Daoy (cell line): ENCODE measurements around the gene AP4E1. TPM values are rescaled to one million over a fixed set of nuclear protein-coding genes. Genes with fewer than 3 reads are reported as not detected.
"Not testable (repeated sequence)": the region's sequence is repeated elsewhere in the genome, so short reads cannot be mapped to it uniquely, and the experiment has no call there.

Source experiments
- DNase-seq: peaks from one replicate; pipeline ENCODE4 v3.0.0-alpha.2; 2015; ENCODE audit warnings: low read depth
- total RNA-seq: library from RNA; depleted of rRNA; stranded (reverse); fragments of >200 nt; shearing (Covaris generic); gene quantifications from 2 replicates; pipeline ENCODE4 v1.2.3, GENCODE V29; 2014; rRNA removed

Gene AP4E1
- total RNA-seq, 1 experiment from 2014 or later = 18.7 TPM

- no peak for DNase-seq
Observed at GRCh38 chr15:51024735-51025453, 116.4 kb downstream of the AP4E1 start.

DNA sequence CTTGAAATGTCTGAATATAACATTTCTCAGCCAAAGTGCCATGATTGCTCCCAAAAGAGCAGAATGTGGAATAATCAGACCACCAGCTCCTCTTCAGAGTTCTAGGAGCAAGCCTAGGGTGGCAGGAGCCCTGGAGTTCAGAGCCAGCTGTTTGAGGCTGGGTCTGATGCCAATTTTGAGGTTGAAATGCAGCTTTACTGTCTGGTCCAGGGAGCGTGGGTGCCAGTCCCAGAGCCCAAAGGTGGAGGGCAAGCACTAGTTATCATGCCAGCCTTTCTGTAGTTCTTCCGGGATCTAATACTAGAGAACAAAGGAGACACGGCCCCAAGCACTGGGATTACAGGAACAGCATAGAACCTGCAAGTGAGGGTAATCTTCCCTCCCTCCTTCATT lies 117.0 kb downstream of the AP4E1 start:
- peak; percentile 3 for DNase-seq

DNA sequence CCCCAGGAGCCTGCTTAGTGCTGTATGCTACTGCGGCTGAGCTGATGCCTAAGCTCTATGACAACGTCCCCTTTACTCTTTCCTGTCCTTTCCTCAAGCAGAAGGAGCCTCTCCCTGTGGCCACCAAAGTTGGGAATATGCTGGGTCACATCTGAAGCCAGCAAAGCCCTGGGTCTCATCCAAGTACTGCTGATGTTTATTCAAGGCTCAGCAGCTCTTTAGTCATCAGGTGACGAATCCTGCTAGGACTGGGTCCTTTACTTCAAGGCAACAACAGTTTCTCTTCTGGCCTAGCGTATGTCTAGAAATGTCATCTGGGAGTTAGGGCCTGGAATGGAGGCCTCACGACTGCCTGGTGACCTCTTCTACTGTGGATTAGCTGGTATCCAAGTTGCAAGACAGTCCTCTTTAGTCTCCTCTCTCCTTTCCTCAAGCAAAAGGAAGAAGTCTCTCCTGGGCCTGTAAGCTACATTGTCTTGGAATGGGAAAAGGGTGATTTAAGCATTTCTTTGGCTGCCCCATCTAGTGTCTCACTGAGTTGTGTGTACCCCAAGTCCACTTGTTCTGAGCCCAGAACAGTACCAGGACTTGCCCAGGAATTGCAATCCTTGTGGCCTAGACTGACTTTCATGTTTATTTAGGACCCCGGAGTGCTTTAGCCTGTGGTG lies 122.3 kb downstream of the AP4E1 start:
- DNase-seq = peak; percentile 84

DNA sequence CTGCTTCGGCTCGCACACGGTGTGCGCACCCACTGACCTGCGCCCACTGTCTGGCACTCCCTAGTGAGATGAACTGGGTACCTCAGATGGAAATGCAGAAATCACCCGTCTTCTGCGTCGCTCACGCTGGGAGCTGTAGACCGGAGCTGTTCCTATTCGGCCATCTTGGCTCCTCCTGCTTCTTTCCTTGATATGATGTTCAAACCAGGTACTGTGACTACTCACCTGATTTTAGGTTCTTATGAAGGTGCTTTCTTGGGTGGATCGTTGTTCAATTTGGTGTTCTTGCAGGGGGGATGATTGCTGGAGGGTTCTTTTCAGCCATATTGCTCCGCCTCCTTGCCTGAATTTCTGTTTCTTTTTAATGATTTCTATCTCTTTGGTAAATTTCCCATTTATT lies 129.0 kb downstream of the AP4E1 start:
- DNase-seq = not testable (repeated sequence)

DNA sequence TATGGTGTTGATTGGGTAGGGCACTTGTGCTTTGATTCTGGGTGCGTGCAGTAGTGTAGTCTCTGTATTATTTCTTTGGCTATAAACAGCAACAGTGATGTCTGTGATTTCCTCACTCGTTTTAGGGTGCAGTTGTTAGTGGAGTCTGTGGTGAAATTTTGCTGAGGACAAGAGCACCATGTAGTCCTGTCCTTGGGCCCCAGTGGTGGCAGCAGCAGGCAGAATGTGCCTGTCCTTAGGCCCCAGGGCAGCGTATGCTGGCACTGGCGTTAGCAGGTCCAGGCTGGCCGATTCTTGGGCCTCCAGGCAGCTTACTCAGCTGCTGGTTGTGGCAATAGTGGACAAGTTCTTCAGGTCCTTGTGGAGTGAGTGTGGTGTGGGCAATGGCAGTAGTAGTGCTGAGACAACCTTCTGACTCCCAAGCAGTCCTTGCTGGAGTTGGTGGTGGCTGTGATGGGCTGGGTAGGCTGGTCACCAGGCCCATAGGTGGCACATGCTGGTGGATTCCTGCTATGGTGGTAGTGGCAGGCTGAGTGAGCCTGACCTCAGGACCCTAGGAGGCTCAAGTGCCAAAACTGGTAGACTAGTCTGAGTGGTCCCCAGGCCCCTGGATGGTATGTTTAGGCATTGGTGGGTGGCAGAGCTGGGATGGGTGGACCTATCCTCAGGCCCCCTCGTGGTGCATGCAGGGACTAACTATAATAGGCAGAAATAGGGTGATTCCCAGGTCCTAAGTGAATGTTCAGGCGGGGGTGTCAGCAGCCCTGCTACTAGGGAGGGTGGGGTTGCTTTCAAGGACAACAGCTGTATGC lies 129.9 kb downstream of the AP4E1 start:
- no peak for DNase-seq

DNA sequence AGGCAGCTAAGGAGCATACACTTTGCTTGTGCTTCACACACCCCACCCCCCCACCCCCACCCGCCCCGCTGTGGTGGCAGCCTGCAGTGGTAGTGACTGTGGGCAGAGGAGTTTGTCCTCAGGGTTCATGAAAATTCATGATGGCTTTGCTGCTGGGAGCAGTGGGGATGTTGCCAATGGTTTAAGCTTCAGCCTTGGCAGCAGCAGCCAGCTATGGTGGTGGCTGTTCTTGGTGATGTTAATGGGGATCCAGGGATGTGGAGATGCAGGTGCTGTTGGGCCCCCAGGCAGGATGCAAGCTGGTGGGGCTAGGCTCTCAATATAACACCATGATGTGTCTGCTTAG lies 130.5 kb downstream of the AP4E1 start:
- no peak for DNase-seq

- DNase-seq = no peak
Observed at GRCh38 chr15:51044037-51044727, 135.7 kb downstream of the AP4E1 start.

- DNase-seq = no peak
Observed at GRCh38 chr15:51046016-51046415, 137.5 kb downstream of the AP4E1 start.

DNA sequence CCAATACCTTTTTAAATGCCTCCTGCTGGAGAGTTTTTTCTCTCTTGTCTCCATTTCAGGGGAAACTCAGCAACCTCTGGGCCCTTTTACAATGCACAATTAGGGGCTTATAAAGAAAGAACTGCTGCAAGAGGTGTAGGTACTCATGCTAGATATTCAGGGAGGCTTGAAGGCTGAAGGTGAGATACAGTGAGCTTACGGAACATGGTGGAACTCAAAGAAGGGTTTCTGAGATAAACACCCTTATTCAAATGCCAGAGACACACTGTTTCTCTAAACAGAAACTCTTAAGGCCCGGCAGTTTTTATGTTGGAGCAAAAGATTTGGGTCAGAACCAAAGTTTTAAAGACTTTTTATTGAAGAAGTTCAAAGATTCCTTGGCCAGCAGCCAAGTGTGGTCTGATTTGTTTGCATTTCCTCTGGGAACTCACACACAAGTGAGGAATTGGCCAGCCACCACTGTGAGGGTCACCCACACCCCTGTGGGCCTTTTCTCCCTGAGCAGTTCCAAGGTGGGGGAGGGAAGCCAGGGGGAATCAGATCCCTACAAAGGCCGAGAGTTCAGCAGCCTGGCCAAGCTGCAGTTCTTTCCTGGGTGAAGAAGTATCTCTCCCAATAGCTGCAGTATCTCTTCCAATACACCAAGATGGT lies 138.4 kb downstream of the AP4E1 start:
- DNase-seq = peak; percentile 24

GRCh38 chr15:51048308-51048707 lies 139.8 kb downstream of the AP4E1 start:
- no peak for DNase-seq

DNA sequence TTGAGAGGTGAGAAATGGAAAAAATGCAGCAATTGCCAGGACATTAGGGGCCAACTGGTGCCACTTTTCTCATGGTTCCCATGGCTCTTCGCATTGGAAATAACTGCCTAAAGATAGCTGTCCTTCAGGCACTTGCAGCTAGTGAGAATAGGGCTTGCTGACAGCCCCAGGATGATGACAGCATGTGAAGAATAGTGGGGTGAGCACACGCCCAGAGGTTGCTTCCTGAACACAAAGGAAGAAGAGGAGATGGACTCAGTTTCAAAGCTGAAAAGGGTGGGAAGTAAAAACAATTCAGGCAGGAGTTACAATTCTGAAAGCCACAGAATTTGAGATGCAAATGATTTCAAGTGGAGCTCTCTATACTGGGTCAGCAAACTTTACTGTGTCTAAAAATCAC lies 140.6 kb downstream of the AP4E1 start:
- DNase-seq = no peak

- DNase-seq = peak; percentile 54
Observed at GRCh38 chr15:51051776-51052175, 143.3 kb downstream of the AP4E1 start.

- DNase-seq = no peak
Observed at GRCh38 chr15:51053571-51053970, 145.1 kb downstream of the AP4E1 start.

- DNase-seq = no peak
Observed at GRCh38 chr15:51054535-51054934, 146.1 kb downstream of the AP4E1 start.

Other genes with a start within 250 kb of the AP4E1 start
- gene TRPM7, start 221.9 kb upstream of the AP4E1 start, total RNA-seq = 35.4 and 43.9 TPM in 2 replicates
- 171 and 184 TPM in 2 replicates for gene SPPL2A, start 143.0 kb upstream of the AP4E1 start, total RNA-seq
- gene TNFAIP8L3, start 186.2 kb downstream of the AP4E1 start, total RNA-seq = 0.97 and 1.0 TPM in 2 replicates